GM19452 (cell line): ENCODE results near the gene FLT3.
A peak's percentile ranks its signal among the peaks of the same experiment; 100 is the strongest.
"Not testable (repeated sequence)": the region's sequence is repeated elsewhere in the genome, so short reads cannot be mapped to it uniquely, and the experiment has no call there.

ENCODE experiments used
- ATAC-seq: cut with Tn5 transposase; IDR thresholded peaks from one replicate; pipeline ENCODE4 v1.9.1; 2021; ENCODE audit not compliant: unreplicated experiment

FLT3 gene

GRCh38 chr13:28101886-28102285 lies 1.5 kb upstream of the FLT3 start:
- ATAC-seq = not testable (repeated sequence)

- no peak for ATAC-seq
These were observed 803 bp downstream of the FLT3 start for GRCh38 chr13:28099396-28100149.

GRCh38 chr13:28097503-28097902 lies 2.9 kb downstream of the FLT3 start:
- ATAC-seq = no peak

- no peak for ATAC-seq
These were observed 6.1 kb downstream of the FLT3 start for GRCh38 chr13:28094306-28094705.

- ATAC-seq = no peak
These were observed 6.5 kb downstream of the FLT3 start for GRCh38 chr13:28093881-28094280.

GRCh38 chr13:28092431-28092830 lies 7.9 kb downstream of the FLT3 start:
- ATAC-seq = no peak

GRCh38 chr13:28089065-28089464 lies 11.3 kb downstream of the FLT3 start:
- ATAC-seq = no peak

GRCh38 chr13:28077820-28078219 lies 22.6 kb downstream of the FLT3 start:
- ATAC-seq = not testable (repeated sequence)

- no peak for ATAC-seq
These were observed 23.1 kb downstream of the FLT3 start for GRCh38 chr13:28077231-28077630.

- no peak for ATAC-seq
These were observed 29.0 kb downstream of the FLT3 start for GRCh38 chr13:28071424-28071823.

- no peak for ATAC-seq
These were observed 32.9 kb downstream of the FLT3 start for GRCh38 chr13:28067491-28067890.

- ATAC-seq = no peak
These were observed 41.3 kb downstream of the FLT3 start for GRCh38 chr13:28058866-28059613.

GRCh38 chr13:28056970-28057712 lies 43.2 kb downstream of the FLT3 start:
- no peak for ATAC-seq

- ATAC-seq = no peak
These were observed 44.0 kb downstream of the FLT3 start for GRCh38 chr13:28056426-28056825.

- ATAC-seq = no peak
These were observed 45.0 kb downstream of the FLT3 start for GRCh38 chr13:28055357-28055756.

GRCh38 chr13:28052945-28053344 lies 47.4 kb downstream of the FLT3 start:
- ATAC-seq = no peak

- peak; percentile 43 for ATAC-seq
These were observed 50.2 kb downstream of the FLT3 start for GRCh38 chr13:28049880-28050875.

- ATAC-seq = no peak
These were observed 51.2 kb downstream of the FLT3 start for GRCh38 chr13:28049215-28049614.

- no peak for ATAC-seq
These were observed 51.6 kb downstream of the FLT3 start for GRCh38 chr13:28048768-28049167.

GRCh38 chr13:28047757-28048388 lies 52.5 kb downstream of the FLT3 start:
- ATAC-seq = peak; percentile 83
